ACC112 (cell line): ENCODE measurements around the gene PSME1.

ENCODE experiments used
- H2AFZ ChIP-seq: fragments of 200-600 bp; sonication (generic); one replicate; pipeline ENCODE4 v1.6.0; 2017; ENCODE audit warnings: antibody characterized with exemption, low read length; ENCODE audit not compliant: unreplicated experiment
- H3K27ac ChIP-seq: fragments of 200-600 bp; sonication (generic); 2 replicates; pipeline ENCODE4 v1.5.1; 2014; ENCODE audit warnings: low read depth, mild to moderate bottlenecking, antibody characterized with exemption, low read length, moderate library complexity
- H3K27me3 ChIP-seq: fragments of 200-600 bp; sonication (generic); 2 replicates; pipeline ENCODE4 v1.6.1; 2014; ENCODE audit warnings: mild to moderate bottlenecking, antibody characterized with exemption, low read length, moderate library complexity, mixed read lengths; ENCODE audit not compliant: insufficient read depth
- H3K36me3 ChIP-seq: fragments of 200-600 bp; sonication (generic); 2 replicates; pipeline ENCODE4 v1.6.1; 2016; ENCODE audit warnings: mild to moderate bottlenecking, antibody characterized with exemption, low read length, moderate library complexity, mixed read lengths; ENCODE audit not compliant: insufficient read depth
- H3K4me1 ChIP-seq: fragments of 200-600 bp; sonication (generic); one replicate; pipeline ENCODE4 v1.6.1; 2016; ENCODE audit warnings: low read length, mixed read lengths; ENCODE audit not compliant: insufficient read depth, unreplicated experiment, control insufficient read depth
- H3K4me3 ChIP-seq: fragments of 200-600 bp; sonication (generic); 2 replicates; pipeline ENCODE4 v1.5.1; 2014; ENCODE audit warnings: mild to moderate bottlenecking, low read depth, low read length
- H3K79me2 ChIP-seq: fragments of 200-600 bp; sonication (generic); one replicate; pipeline ENCODE4 v1.6.0; 2016; ENCODE audit warnings: low read length; ENCODE audit not compliant: control insufficient read depth, unreplicated experiment, insufficient read depth

PSME1 gene

DNA sequence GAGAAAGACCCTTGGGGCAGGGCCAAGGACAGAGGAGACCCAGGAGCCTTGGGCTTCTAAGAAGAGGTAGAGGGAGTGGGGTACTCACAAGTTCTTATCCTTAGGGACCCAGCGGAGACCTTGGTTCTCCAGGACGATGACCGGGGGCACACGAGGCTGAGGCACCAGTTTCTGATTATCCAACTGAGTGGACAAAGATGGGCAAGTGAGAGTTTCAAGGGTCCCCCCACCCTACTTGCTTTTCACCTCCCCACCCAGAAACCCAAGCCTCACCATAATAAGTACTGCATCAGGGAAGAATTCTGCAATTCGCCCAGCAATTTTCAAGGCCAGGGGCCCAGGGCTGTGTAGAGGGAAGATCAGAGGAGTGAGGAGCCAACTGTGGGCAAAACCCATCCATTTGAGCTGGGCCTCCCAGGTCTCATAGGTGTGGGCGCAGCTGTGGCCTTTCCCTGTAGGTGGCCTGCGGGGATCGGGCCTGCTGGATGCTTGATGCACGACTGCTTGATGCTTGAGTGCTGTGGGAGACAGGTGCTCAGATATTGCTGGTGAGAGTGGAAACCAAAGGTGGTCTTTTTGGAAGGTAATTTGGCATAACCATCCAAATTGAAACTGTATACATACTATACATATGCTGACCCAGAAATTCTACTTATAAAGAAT lies 3.4 kb downstream of the PSME1 start:
- Histone ChIP-seq H2AFZ (no peak overlapping the region), H3K4me1 (peaks cover 48% of the 10 kb centered on the region)

GRCh38 chr14:24141097-24141880 lies 5.3 kb downstream of the PSME1 start, which contains the start of gene EMC9:
EMC9 (minus strand) TSS chr14:24141591; CDS start chr14:24141304, 287 bp downstream.
- H3K4me1 ChIP-seq = peaks cover 60% of the 10 kb centered on the region
- peaks cover 26% of the 10 kb centered on the region for H3K36me3 ChIP-seq
- H3K79me2 ChIP-seq = peaks cover 69% of the 10 kb centered on the region
- H3K4me3 ChIP-seq = peak within 1 kb of the TSS; percentile 94
- no peaks in the 10 kb centered on the region for H3K27me3 ChIP-seq
- peak within 1 kb of the TSS; percentile 60 for H3K27ac ChIP-seq
- H2AFZ ChIP-seq = peak within 1 kb of the TSS; percentile 57

More for the DNA sequence above, 3.4 kb downstream of the PSME1 start:
- H3K27ac ChIP-seq = no peak overlapping the region
- H3K36me3 ChIP-seq = peaks cover 21% of the 10 kb centered on the region
- H3K27me3 ChIP-seq = no peaks in the 10 kb centered on the region
- peak overlapping the region; percentile 94 for H3K4me3 ChIP-seq
- peaks cover 53% of the 10 kb centered on the region for H3K79me2 ChIP-seq

DNA sequence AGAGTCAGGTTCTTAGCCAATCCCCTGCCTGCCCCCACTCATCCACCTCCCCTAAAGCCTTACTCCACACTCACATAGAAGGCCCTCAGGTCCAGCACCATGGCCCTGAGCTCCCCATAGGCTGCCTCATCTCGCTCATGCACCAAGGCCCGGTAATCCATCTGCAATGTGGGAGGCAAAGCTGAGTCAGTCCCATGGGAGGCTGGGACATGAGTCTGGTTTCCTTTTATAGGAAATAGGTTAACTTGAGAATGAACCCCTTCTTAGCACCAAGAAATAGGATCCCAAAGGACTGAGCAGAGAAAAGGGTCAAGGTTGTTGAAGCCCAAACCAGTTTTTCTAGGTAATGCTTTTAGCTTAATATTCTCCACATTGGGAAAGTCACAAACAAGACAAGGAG lies 7.5 kb downstream of the PSME1 start:
- peak overlapping the region; percentile 68 for H3K27ac ChIP-seq
- H3K27me3 ChIP-seq = no peaks in the 10 kb centered on the region
- H2AFZ ChIP-seq = no peak overlapping the region
- peak overlapping the region; percentile 40 for H3K4me3 ChIP-seq
- peaks cover 48% of the 10 kb centered on the region for H3K4me1 ChIP-seq
- H3K79me2 ChIP-seq = peaks cover 60% of the 10 kb centered on the region
- H3K36me3 ChIP-seq = peaks cover 26% of the 10 kb centered on the region

DNA sequence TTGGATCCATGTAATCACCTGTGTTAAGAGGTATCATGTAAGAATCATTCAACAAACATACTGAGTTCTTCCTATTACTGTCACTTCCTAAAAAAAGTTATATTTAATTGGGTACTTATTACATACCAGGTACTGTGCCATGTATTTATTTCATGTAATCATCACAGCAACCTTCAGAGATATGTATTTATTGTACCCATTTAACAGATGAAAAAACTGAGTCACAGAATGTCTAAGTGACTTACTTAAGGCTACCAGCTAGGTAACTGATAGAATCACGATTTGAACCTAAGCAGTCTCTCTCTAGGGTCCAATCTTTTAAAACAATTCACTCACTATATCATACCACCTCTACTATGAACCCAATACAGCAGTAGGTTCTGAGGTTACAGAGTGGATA lies 8.5 kb downstream of the PSME1 start:
- Histone ChIP-seq H3K36me3 (peaks cover 23% of the 10 kb centered on the region), H3K27ac (peak overlapping the region; percentile 68; the same call in 1 of the 2 replicates), H2AFZ (no peak overlapping the region), H3K4me3 (peak overlapping the region; percentile 92), H3K4me1 (peaks cover 41% of the 10 kb centered on the region), H3K27me3 (no peaks in the 10 kb centered on the region), H3K79me2 (peaks cover 59% of the 10 kb centered on the region)

GRCh38 chr14:24145219-24145618 lies 9.2 kb downstream of the PSME1 start:
- Histone ChIP-seq H3K27ac (peak overlapping the region; percentile 86), H3K4me3 (peak overlapping the region; percentile 92), H2AFZ (no peak overlapping the region), H3K4me1 (peaks cover 37% of the 10 kb centered on the region), H3K27me3 (no peaks in the 10 kb centered on the region), H3K79me2 (peaks cover 61% of the 10 kb centered on the region), H3K36me3 (peaks cover 26% of the 10 kb centered on the region)

GRCh38 chr14:24145690-24146452 lies 9.9 kb downstream of the PSME1 start:
- Histone ChIP-seq H2AFZ (peak overlapping the region; percentile 48), H3K79me2 (peaks cover 57% of the 10 kb centered on the region), H3K4me3 (peak overlapping the region; percentile 92), H3K36me3 (peaks cover 26% of the 10 kb centered on the region), H3K27ac (peak overlapping the region; percentile 86), H3K4me1 (peaks cover 37% of the 10 kb centered on the region), H3K27me3 (no peaks in the 10 kb centered on the region)

GRCh38 chr14:24146453-24146977 lies 10.5 kb downstream of the PSME1 start, which contains the start of gene PSME2:
PSME2 (minus strand) TSS chr14:24146610; CDS start chr14:24146581, 29 bp downstream.
- Histone ChIP-seq H3K27me3 (no peaks in the 10 kb centered on the region), H3K27ac (peak within 1 kb of the TSS; percentile 86), H3K4me1 (peaks cover 37% of the 10 kb centered on the region), H2AFZ (peak within 1 kb of the TSS; percentile 72), H3K4me3 (peak within 1 kb of the TSS; percentile 92), H3K79me2 (peaks cover 54% of the 10 kb centered on the region), H3K36me3 (peaks cover 33% of the 10 kb centered on the region)

- Histone ChIP-seq H2AFZ (peak within 1 kb of the TSS; percentile 72), H3K36me3 (peaks cover 39% of the 10 kb centered on the region), H3K27me3 (no peaks in the 10 kb centered on the region), H3K4me1 (peaks cover 37% of the 10 kb centered on the region), H3K79me2 (peaks cover 54% of the 10 kb centered on the region), H3K27ac (peak within 1 kb of the TSS; percentile 86), H3K4me3 (peak within 1 kb of the TSS; percentile 92)
These were observed 11.2 kb downstream of the PSME1 start, which contains the start of gene RNF31 for GRCh38 chr14:24146978-24147760. RNF31 (plus strand) TSS chr14:24147498; CDS start chr14:24147699, 201 bp downstream.

DNA sequence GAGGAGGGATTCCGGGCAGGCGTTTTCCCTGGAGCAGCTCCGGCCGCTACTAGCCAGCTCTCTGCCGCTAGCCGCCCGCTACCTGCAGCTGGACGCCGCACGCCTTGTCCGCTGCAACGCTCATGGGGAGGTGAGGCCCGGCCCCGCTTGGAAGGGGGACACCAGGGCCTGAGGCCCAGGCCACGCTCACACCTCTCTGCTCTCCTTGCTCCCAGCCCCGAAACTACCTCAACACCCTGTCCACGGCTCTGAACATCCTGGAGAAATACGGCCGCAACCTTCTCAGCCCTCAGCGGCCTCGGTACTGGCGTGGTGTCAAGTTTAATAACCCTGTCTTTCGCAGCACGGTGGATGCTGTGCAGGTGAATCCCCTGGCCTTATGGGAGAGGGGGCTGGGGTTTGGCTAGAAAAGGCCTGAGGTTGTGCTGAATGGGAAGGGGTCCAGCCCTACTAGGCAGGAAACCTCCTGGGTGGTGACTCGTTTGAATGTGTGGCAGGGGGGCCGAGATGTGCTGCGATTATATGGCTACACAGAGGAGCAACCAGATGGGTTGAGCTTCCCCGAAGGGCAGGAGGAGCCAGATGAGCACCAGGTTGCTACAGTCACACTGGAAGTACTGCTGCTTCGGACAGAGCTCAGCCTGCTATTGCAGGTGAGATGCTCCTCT lies 11.9 kb downstream of the PSME1 start:
- Histone ChIP-seq H3K27me3 (no peaks in the 10 kb centered on the region), H3K27ac (0 out of 2 replicates have a peak overlapping the region, but pooled peaks have one; percentile 6), H3K79me2 (peaks cover 54% of the 10 kb centered on the region), H2AFZ (no peak overlapping the region), H3K4me1 (peaks cover 34% of the 10 kb centered on the region), H3K4me3 (peak overlapping the region; percentile 92), H3K36me3 (peaks cover 35% of the 10 kb centered on the region)
